Lower leg skin (tissue), 4 donors: ENCODE data around the gene NBPF1. TPM values are rescaled to one million over a fixed set of nuclear protein-coding genes. Genes with fewer than 3 reads are reported as not detected.
"Not testable (repeated sequence)": the region's sequence is repeated elsewhere in the genome, so short reads cannot be mapped to it uniquely, and the experiment has no call there.

Source experiments
- DNase-seq, 2 donors: peaks; one replicate each; pipeline ENCODE4 v3.0.0-alpha.2; 2019; ENCODE audit warnings: low spot score in 2 of 2
- H3K4me3 ChIP-seq: fragments of 200-600 bp; sonication (generic); 2 replicates; pipeline ENCODE4 v1.5.1; 2017; ENCODE audit warnings: mild to moderate bottlenecking, low read depth; ENCODE audit not compliant: poor library complexity, severe bottlenecking
- CTCF ChIP-seq, 3 donors: fragments of 450-650 bp; IDR thresholded peaks; one replicate each; pipeline ENCODE4 v1.5.1; 2016; ENCODE audit warnings: antibody characterized with exemption in 3 of 3, mild to moderate bottlenecking in 3 of 3, moderate library complexity in 2 of 3
- POLR2A ChIP-seq, 2 donors: fragments of 450-650 bp; IDR thresholded peaks; one replicate each; pipeline ENCODE4 v1.6.1; 2016 to 2017; ENCODE audit warnings: antibody characterized with exemption in 2 of 2, mild to moderate bottlenecking in 1 of 2, moderate library complexity in 1 of 2
- WGBS, 2 donors: methylation state at CpG; one replicate each; pipeline ENCODE4 v1.1.5; 2018; 5-methylcytosine and 5-hydroxymethylcytosine counted together
- intact Hi-C: fragments of 100-400 bp; cut with DNase I; formaldehyde crosslinking; loops from one replicate; pipeline ENCODE4 v1.15.0; 2023; ENCODE audit warnings: low total_unique reads
- total RNA-seq, 4 donors: library from RNA; depleted of rRNA; stranded (reverse); fragments of >200 nt; gene quantifications; one replicate each; pipeline ENCODE4 v1.1.0, GENCODE V29; 2016

The NBPF1 gene
- 10 to 100 TPM in 3 of 4 donors, 1 to 10 TPM in 1; 8.2 to 19.8 (median 14.7) TPM for total RNA-seq

DNA sequence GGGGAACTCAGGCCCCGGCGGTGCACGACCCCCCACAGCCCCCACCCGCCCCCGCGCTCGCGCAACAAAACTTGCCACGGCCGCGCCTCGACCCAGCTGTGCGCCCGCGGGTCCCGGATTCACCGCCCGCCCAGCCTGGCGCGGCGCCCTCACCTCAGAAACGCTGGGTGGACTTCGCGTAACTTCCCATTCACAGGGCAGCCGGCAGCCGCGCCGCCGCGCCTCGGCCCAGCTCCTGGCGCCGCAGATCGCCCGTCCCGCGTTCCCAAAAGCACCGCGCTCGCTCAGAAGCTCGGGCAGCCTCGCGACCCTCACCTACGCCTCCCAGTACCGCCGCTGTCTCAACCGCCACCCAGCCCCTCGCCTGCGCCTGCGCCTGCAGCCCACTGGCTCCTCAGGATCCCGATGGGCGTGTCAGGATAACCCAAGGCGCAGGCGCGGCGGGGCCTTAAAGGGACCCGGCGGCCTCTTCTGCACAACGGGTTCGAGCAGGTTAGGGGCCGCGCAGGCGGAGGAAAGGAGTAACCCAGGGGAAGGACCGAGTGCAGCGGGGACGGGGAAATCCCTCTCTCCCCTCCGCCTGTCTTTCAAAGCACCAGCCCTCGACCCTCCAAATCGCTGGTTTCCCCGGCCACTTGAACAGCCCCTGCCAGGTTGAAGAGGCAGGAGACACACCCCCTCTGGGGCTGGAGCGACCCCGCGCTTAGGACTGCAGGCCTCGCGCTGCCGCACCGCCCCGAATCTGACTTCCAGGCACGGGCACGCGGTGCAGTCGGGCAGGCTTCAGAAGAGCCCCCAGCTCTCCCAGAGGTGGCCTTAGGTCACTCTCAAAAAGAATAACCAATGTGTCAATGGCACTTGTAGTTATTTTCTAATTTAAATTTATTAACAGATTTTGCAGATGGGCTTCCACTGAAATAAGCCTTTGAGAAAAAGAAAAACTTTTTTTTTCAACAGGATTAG lies at the start of gene NBPF1:
Gene NBPF1, minus strand, starts transcription at position 380 of the 963 bp plus-strand sequence.
- H3K4me3 ChIP-seq: peak within 1 kb of the TSS; percentile 74
- TF ChIP-seq POLR2A (IDR thresholded peaks at IDR 0.05) (peak in 1 of 2 donors; percentile 79), CTCF (IDR thresholded peaks at IDR 0.05) (peak in 2 of 3 donors; percentile 45 to 92)
- intact Hi-C loops: loop anchor here (10.0 kb wide), 1 partner anchor 311 kb away; the partner anchor contains the start of gene CROCC
- WGBS, 2 donors: 0% methylated on average over 82 of the region's 82 CpGs
- peak; percentile 96 to 100 for DNase-seq

DNA sequence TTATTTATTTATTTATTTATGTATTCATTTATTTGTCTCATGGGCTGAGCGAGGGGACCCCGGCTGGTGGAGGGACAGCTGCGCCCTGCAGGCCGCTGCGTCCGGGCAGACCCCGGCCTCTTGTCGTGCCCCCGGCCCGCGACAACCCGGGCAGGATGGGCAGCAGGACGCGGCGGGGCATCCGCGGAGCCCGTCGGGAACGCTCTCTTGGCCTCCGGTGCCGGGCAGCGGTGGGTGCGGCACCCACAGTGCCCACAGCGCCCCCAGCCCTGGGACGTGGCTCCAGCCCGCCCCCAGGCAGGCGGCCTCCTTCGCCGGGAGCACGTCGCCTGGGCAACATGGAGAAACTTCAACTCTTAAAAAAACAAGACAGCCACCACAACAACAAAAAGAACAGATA lies 44.9 kb upstream of the NBPF1 start:
- WGBS, 2 donors: 77 to 86% methylated on average over 5 to 15 of the region's 32 CpGs
- DNase-seq, intact Hi-C loops, H3K4me3 ChIP-seq: not testable (repeated sequence)

GRCh38 chr1:16656981-16657683 lies 43.8 kb upstream of the NBPF1 start:
- WGBS, 2 donors: no CpG with 5 or more reads among the region's 14 CpGs
- intact Hi-C loops, DNase-seq, H3K4me3 ChIP-seq: not testable (repeated sequence)

GRCh38 chr1:16656574-16656973 lies 43.2 kb upstream of the NBPF1 start:
- WGBS, 2 donors: no CpG with 5 or more reads among the region's 6 CpGs
- DNase-seq, intact Hi-C loops, H3K4me3 ChIP-seq: not testable (repeated sequence)

DNA sequence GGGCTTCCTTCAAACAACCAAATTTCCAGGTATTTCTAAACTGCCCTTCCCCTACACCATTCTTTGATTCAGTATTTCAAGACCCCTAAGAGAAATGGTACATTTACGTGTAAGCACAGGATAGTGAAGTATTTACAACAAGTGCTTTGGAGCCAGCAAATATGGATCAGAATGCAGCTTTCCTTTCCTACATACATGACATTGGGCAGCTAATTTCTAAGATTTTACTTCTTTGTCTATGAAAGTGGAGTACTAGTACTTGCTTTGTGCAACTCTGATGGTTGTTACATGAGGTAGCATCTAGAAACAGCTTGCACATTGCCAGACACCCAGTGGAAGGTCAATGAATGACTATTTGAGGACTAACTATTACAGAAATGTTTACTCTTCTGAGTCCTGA lies 38.2 kb upstream of the NBPF1 start:
- DNase-seq, H3K4me3 ChIP-seq, intact Hi-C loops: not testable (repeated sequence)
- WGBS, 2 donors: 92 to 94% methylated on average over 1 of the region's 1 CpG

GRCh38 chr1:16649960-16650359 lies 36.6 kb upstream of the NBPF1 start:
- DNase-seq: peak in 1 of 2 donors; percentile 84
- WGBS, 2 donors: 74 to 84% methylated on average over 9 of the region's 9 CpGs
- H3K4me3 ChIP-seq, intact Hi-C loops: not testable (repeated sequence)

GRCh38 chr1:16649390-16649789 lies 36.0 kb upstream of the NBPF1 start:
- DNase-seq: peak in 1 of 2 donors; percentile 85
- intact Hi-C loops, H3K4me3 ChIP-seq: not testable (repeated sequence)
- WGBS, 2 donors: 75 to 80% methylated on average over 3 to 4 of the region's 6 CpGs

- 100% methylated on average over 4 to 5 of the region's 8 CpGs for WGBS, 2 donors
- DNase-seq, intact Hi-C loops, H3K4me3 ChIP-seq: not testable (repeated sequence)
Measured at GRCh38 chr1:16648756-16649155, 35.4 kb upstream of the NBPF1 start.

GRCh38 chr1:16648250-16648649 lies 34.9 kb upstream of the NBPF1 start:
- intact Hi-C loops, H3K4me3 ChIP-seq: not testable (repeated sequence)
- peak in 1 of 2 donors; percentile 43 for DNase-seq
- WGBS, 2 donors: 19 to 72% methylated on average over 5 to 13 of the region's 32 CpGs

DNA sequence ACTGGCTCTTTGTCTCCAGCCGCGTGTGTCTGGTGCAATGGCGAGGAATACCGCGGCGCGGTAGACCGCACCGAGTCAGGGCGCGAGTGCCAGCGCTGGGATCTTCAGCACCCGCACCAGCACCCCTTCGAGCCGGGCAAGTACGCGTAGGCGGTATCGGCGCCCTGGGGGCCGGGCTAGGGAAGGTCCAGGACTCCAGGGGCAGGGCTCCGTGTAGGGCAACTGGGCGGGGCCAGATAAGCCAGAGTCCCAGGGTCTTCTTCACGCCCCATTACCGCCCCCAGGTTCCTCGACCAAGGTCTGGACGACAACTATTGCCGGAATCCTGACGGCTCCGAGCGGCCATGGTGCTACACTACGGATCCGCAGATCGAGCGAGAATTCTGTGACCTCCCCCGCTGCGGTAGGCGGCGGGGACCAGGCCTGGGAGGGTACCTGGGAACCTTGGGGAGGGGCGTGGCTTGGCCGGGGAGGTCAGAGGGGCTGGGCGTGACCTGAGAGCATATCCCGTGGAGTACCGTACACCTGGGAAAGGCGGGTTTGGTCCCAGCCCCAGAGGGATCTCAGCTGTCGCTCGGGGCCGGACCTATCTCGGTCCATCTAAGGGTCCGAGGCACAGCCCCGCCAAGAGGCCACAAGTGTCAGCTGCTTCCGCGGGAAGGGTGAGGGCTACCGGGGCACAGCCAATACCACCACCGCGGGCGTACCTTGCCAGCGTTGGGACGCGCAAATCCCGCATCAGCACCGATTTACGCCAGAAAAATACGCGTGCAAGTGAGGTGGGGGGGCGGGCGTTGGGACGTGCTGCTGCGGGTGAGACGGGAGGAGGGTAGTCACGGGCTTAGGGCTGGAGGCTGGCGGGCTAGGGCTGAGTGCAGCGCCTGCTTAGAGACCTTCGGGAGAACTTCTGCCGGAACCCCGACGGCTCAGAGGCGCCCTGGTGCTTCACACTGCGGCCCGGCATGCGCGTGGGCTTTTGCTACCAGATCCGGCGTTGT lies 34.1 kb upstream of the NBPF1 start:
- WGBS, 2 donors: 6 to 10% methylated on average over 27 to 28 of the region's 84 CpGs
- DNase-seq: peak in 1 of 2 donors; percentile 88
- H3K4me3 ChIP-seq, intact Hi-C loops: not testable (repeated sequence)

- peak in 1 of 2 donors; percentile 64 for DNase-seq
- intact Hi-C loops, H3K4me3 ChIP-seq: not testable (repeated sequence)
- WGBS, 2 donors: 87 to 92% methylated on average over 6 to 8 of the region's 17 CpGs
Measured at GRCh38 chr1:16646716-16647115, 33.4 kb upstream of the NBPF1 start.

GRCh38 chr1:16646061-16646664 lies 32.8 kb upstream of the NBPF1 start:
- intact Hi-C loops, H3K4me3 ChIP-seq: not testable (repeated sequence)
- peak; percentile 16 to 87 for DNase-seq
- 88 to 92% methylated on average over 13 to 15 of the region's 15 CpGs for WGBS, 2 donors
